GM12875 (cell line): ENCODE measurements around the gene KDM5C.

Experiments used
- H3K4me3 ChIP-seq: one replicate; pipeline ENCODE4 v1.5.1; 2011; ENCODE audit warnings: low read depth, low read length, control low read depth
- TF ChIP-seq, protein P1 (sequence below): IDR thresholded peaks from 2 replicates; pipeline ENCODE4 v1.5.1; 2011; ENCODE audit warnings: low read depth, mild to moderate bottlenecking, control low read depth, inconsistent platforms, low read length, moderate library complexity, borderline replicate concordance; ENCODE audit not compliant: insufficient read depth

Gene KDM5C

GRCh38 chrX:53239474-53239873 is 14.5 kb upstream of the KDM5C start:
- TF ChIP-seq, protein P1, sequence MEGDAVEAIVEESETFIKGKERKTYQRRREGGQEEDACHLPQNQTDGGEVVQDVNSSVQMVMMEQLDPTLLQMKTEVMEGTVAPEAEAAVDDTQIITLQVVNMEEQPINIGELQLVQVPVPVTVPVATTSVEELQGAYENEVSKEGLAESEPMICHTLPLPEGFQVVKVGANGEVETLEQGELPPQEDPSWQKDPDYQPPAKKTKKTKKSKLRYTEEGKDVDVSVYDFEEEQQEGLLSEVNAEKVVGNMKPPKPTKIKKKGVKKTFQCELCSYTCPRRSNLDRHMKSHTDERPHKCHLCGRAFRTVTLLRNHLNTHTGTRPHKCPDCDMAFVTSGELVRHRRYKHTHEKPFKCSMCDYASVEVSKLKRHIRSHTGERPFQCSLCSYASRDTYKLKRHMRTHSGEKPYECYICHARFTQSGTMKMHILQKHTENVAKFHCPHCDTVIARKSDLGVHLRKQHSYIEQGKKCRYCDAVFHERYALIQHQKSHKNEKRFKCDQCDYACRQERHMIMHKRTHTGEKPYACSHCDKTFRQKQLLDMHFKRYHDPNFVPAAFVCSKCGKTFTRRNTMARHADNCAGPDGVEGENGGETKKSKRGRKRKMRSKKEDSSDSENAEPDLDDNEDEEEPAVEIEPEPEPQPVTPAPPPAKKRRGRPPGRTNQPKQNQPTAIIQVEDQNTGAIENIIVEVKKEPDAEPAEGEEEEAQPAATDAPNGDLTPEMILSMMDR: peak; percentile 42; the same call in 1 of the 2 replicates

DNA sequence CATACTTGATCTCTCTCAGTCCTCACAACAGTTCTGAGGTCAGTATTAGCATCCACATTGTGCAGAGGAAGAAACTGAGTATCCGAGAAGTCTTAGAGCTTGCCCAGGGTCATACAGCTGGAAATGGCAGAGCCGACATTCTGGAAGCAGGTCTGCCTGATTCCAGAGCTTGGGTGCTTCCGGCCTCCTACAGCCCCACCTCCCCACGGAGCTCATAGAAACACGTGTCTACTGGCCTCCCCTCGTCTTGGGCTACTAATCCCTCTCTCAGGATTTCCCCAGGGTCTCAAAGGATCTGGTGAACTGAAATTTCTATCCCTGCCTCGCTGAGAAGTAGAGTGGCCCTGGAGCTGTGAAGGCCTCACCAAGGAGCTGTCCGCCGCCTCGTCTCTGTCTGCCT is 12.0 kb upstream of the KDM5C start:
- TF ChIP-seq, protein P1: no peak
- H3K4me3 ChIP-seq: no peak overlapping the region

More at GRCh38 chrX:53239474-53239873, 14.5 kb upstream of the KDM5C start:
- H3K4me3 ChIP-seq: no peak overlapping the region

- H3K4me3 ChIP-seq: no peak overlapping the region
- TF ChIP-seq, protein P1: no peak
Measured at GRCh38 chrX:53236025-53236679, 11.1 kb upstream of the KDM5C start.

DNA sequence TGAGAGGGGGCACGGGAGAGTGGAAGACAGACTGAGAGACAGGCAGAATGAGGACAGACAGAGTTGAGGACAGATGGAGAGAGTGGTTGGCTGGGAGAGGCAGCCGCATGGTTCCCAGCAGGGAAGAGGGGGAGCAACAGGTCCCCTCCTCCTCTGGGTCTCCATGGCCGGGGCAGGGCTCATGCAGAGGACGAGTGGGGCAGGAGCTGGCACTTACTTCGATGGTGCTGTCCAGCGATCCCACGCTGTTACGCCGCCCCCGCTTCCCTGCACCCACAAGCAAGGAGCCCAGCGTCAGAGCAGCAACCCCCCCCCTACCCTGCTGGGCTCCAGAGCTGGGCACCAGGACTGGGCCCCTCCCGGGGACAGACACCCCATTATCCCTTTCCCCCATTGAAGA is 10.6 kb upstream of the KDM5C start:
- H3K4me3 ChIP-seq: no peak overlapping the region
- TF ChIP-seq, protein P1: no peak

DNA sequence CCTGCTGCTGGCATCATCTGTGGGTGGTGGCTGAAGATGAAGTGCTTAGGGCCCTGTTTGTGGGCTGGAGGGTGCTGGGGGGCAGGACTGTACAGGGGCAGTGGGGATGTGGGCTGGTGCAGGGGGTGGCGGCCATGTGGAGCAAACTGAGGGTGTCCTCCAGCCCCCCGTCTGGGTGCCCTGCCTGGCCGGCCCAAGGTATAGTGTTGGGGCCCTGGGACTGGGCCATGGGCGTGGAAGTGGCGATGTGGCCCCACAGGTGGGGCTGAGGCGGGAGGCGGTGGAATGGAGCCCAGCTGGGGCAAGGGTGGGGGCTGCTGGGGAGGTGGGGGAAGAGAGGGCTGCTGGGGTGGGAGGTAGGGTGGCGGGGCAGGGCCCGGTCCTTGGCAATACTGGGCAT is 9.5 kb upstream of the KDM5C start:
- H3K4me3 ChIP-seq: no peak overlapping the region
- TF ChIP-seq, protein P1: no peak

DNA sequence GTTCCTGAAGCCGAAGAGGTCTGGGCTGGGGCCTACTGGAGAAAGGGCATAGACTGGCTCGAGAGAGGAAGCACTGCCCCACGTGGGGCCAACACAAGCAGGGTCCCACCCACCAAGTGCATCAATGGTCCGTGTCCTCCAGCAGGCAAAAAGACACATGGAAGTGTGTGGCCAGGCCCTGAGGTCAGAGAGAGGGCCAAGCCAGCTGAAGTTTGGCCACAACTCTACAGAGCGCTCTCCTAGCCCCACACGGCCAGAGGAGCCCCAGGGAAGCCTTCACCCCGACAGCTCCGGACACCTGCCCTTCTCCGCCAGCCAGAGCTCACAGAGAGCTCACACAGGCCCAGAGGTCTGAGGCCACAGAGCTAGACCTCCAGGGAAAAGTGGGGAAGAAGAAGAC is 8.5 kb upstream of the KDM5C start:
- no peak overlapping the region for H3K4me3 ChIP-seq
- TF ChIP-seq, protein P1: no peak

GRCh38 chrX:53230116-53230515 is 5.1 kb upstream of the KDM5C start:
- TF ChIP-seq, protein P1: no peak
- H3K4me3 ChIP-seq: no peak overlapping the region
